B cell (primary cell): Measurements from ENCODE around the gene SLC5A2. TPM values are rescaled to one million over a fixed set of nuclear protein-coding genes. Genes with fewer than 3 reads are reported as not detected.

Source experiments
- ATAC-seq: fragments of 200-7000 bp; cut with Tn5 transposase; one replicate; pipeline ENCODE4 v1.10.0; 2021; ENCODE audit warnings: low read depth, mild to moderate bottlenecking, moderate number of reproducible peaks, moderate library complexity
- CTCF ChIA-PET: fragments of 350-600 bp; sonication (Branson Sonifier 250); formaldehyde crosslinking; loops from one replicate; lab custom pipeline; 2021; ENCODE audit warnings: antibody characterized with exemption, inconsistent platforms; lab: Charles Lee
- POLR2A ChIA-PET: fragments of 350-600 bp; sonication (Branson Sonifier 250); formaldehyde crosslinking; loops from one replicate; lab custom pipeline; 2021; ENCODE audit warnings: antibody characterized with exemption; lab: Charles Lee
- DNase-seq: peaks from one replicate; pipeline ENCODE4 v3.0.0; 2013
- H2AFZ ChIP-seq: 2 replicates; pipeline ENCODE4 v1.6.1; 2012; ENCODE audit warnings: mild to moderate bottlenecking, low read depth, low read length; ENCODE audit not compliant: insufficient read depth, poor library complexity, severe bottlenecking
- H3K27ac ChIP-seq, 2 donors: 1 replicate in 1 of 2; 2 replicates in 1 of 2; pipeline ENCODE4 v1.5.1; 2012 to 2013; ENCODE audit warnings: low read length in 2 of 2, mild to moderate bottlenecking in 2 of 2, moderate library complexity in 1 of 2
- H3K27me3 ChIP-seq, 4 experiments: fragments of 200-600 bp in 1 of 4; sonication (generic) in 1 of 4; replicated peaks in 1 of 4; 1 replicate in 2 of 4; 2 replicates in 2 of 4; pipeline versions ENCODE4 v1.6.1 to v1.7.0; 2013 to 2016; ENCODE audit warnings: low read length in 3 of 4, mild to moderate bottlenecking in 2 of 4, mixed read lengths in 1 of 4, moderate library complexity in 1 of 4; ENCODE audit not compliant: insufficient read depth in 4 of 4, control insufficient read depth in 3 of 4; ENCODE audit errors: control extremely low read depth in 1 of 4
- H3K36me3 ChIP-seq, 2 experiments: replicated peaks in 1 of 2; 1 replicate in 1 of 2; 2 replicates in 1 of 2; pipeline versions ENCODE4 v1.6.1 to v1.7.1; 2013; ENCODE audit warnings: low read length in 1 of 2; ENCODE audit not compliant: insufficient read depth in 2 of 2, control insufficient read depth in 1 of 2; ENCODE audit errors: control extremely low read depth in 1 of 2, extremely low read depth in 1 of 2
- H3K4me1 ChIP-seq, 2 donors: fragments of 200-600 bp in 1 of 2; sonication (generic) in 1 of 2; 1 replicate in 1 of 2; 2 replicates in 1 of 2; pipeline versions ENCODE4 v1.5.1 to v1.6.1; 2013 to 2017; ENCODE audit warnings: low read length in 2 of 2; ENCODE audit not compliant: control insufficient read depth in 2 of 2, insufficient read depth in 2 of 2
- H3K4me2 ChIP-seq: replicated peaks from 2 replicates; pipeline ENCODE3; 2012; ENCODE audit warnings: mild to moderate bottlenecking, low read depth, low read length; ENCODE audit not compliant: poor library complexity, severe bottlenecking
- H3K4me3 ChIP-seq, 5 experiments: fragments of 200-600 bp in 1 of 5; sonication (generic) in 1 of 5; 1 replicate in 3 of 5; 2 replicates in 2 of 5; pipeline versions ENCODE4 v1.5.1 to v1.7.0; 2011 to 2016; ENCODE audit warnings: low read length in 4 of 5, mild to moderate bottlenecking in 4 of 5, low read depth in 2 of 5, control low read depth in 1 of 5, moderate library complexity in 1 of 5; ENCODE audit not compliant: insufficient read depth in 1 of 5; ENCODE audit errors: control extremely low read depth in 1 of 5, extremely low read depth in 1 of 5
- H3K79me2 ChIP-seq: fragments of 200-600 bp; sonication (generic); one replicate; pipeline ENCODE4 v1.6.0; 2016; ENCODE audit warnings: low read length; ENCODE audit not compliant: control insufficient read depth, insufficient read depth
- H3K9ac ChIP-seq: fragments of 200-600 bp; sonication (generic); 2 replicates; pipeline ENCODE4 v1.6.1; 2017; ENCODE audit warnings: mild to moderate bottlenecking, low read length, moderate library complexity
- H3K9me3 ChIP-seq, 3 donors: one replicate each; pipeline versions ENCODE4 v1.6.1 to v1.7.1; 2013; ENCODE audit warnings: low read length in 2 of 3; ENCODE audit not compliant: control insufficient read depth in 2 of 3, insufficient read depth in 1 of 3; ENCODE audit errors: control extremely low read depth in 1 of 3
- H4K20me1 ChIP-seq: 2 replicates; pipeline ENCODE4 v1.6.0; 2012; ENCODE audit warnings: mild to moderate bottlenecking, low read length; ENCODE audit not compliant: insufficient read depth, control insufficient read depth, poor library complexity, severe bottlenecking
- H3K27ac Mint-ChIP-seq: one replicate; pipeline ENCODE4 v1.8.0; 2021; ENCODE audit warnings: mixed read lengths
- H3K27me3 Mint-ChIP-seq: one replicate; pipeline ENCODE4 v1.8.0; 2021; ENCODE audit warnings: mixed read lengths
- H3K4me1 Mint-ChIP-seq: one replicate; pipeline ENCODE4 v1.8.0; 2021; ENCODE audit warnings: mixed read lengths
- H3K4me3 Mint-ChIP-seq: one replicate; pipeline ENCODE4 v1.8.0; 2021; ENCODE audit warnings: mixed read lengths
- H3K9me3 Mint-ChIP-seq: one replicate; pipeline ENCODE4 v1.8.0; 2022; ENCODE audit warnings: mixed read lengths; ENCODE audit not compliant: insufficient read depth
- EZH2 ChIP-seq: IDR thresholded peaks from 2 replicates; pipeline ENCODE4 v1.6.1; 2012; ENCODE audit warnings: borderline replicate concordance, low read depth, mild to moderate bottlenecking, moderate library complexity, low read length; ENCODE audit not compliant: insufficient read depth, poor library complexity, severe bottlenecking
- WGBS: methylation state at CpG from one replicate; pipeline ENCODE4 v1.1.5; 2013; ENCODE audit warnings: missing lambda C conversion rate; ENCODE audit not compliant: insufficient coverage; 5-methylcytosine and 5-hydroxymethylcytosine counted together
- intact Hi-C: fragments of 100-400 bp; cut with micrococcal nuclease; formaldehyde crosslinking; loops from one replicate; pipeline ENCODE4 v1.10.0; 2022
- polyA plus RNA-seq: library from polyadenylated mRNA; depleted of rRNA; stranded (reverse); fragments of >200 nt; gene quantifications from 2 replicates; pipeline ENCODE4 v1.2.3, GENCODE V29; 2012
- total RNA-seq, 2 donors: library from RNA; stranded (reverse); fragments of 120-200 nt in 1 of 2; gene quantifications; 1 replicate in 1 of 2; 2 replicates in 1 of 2; pipeline versions ENCODE4 v1.2.3 to v1.2.4, GENCODE V29; 2013 to 2022
- TF ChIP-seq, protein P1 (sequence below): fragments of 200-600 bp; IDR thresholded peaks from one replicate; pipeline ENCODE4 v1.8.0; 2022; ENCODE audit warnings: antibody characterized with exemption, mild to moderate bottlenecking

SLC5A2 gene
- total and polyA plus RNA-seq, 2 donors (not counting 1 experiment from before 2014, with no cell fraction given) = 0.67 to 0.69 TPM

GRCh38 chr16:31491778-31492418 lies 9.0 kb downstream of the SLC5A2 start:
- H3K9me3 Mint-ChIP-seq = no peaks in the 10 kb centered on the region

GRCh38 chr16:31493506-31494125 lies 10.7 kb downstream of the SLC5A2 start:
- no peaks in the 10 kb centered on the region for H3K4me1 ChIP-seq
- Mint-ChIP-seq H3K4me3 (no peak overlapping the region), H3K27ac (no peak overlapping the region), H3K27me3 (no peaks in the 10 kb centered on the region), H3K4me1 (peaks cover 3% of the 10 kb centered on the region), H3K9me3 (no peaks in the 10 kb centered on the region)
- no peak for DNase-seq
- H3K36me3 ChIP-seq = peaks cover 0 to 52% of the 10 kb centered on the region in 2 experiments
- no peak for ATAC-seq
- TF ChIP-seq EZH2 = no peak
- TF ChIP-seq, protein P1, sequence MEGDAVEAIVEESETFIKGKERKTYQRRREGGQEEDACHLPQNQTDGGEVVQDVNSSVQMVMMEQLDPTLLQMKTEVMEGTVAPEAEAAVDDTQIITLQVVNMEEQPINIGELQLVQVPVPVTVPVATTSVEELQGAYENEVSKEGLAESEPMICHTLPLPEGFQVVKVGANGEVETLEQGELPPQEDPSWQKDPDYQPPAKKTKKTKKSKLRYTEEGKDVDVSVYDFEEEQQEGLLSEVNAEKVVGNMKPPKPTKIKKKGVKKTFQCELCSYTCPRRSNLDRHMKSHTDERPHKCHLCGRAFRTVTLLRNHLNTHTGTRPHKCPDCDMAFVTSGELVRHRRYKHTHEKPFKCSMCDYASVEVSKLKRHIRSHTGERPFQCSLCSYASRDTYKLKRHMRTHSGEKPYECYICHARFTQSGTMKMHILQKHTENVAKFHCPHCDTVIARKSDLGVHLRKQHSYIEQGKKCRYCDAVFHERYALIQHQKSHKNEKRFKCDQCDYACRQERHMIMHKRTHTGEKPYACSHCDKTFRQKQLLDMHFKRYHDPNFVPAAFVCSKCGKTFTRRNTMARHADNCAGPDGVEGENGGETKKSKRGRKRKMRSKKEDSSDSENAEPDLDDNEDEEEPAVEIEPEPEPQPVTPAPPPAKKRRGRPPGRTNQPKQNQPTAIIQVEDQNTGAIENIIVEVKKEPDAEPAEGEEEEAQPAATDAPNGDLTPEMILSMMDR = no peak
- H3K4me2 ChIP-seq = no peak overlapping the region
- POLR2A ChIA-PET = no interaction called here
- no peak overlapping the region for H3K27ac ChIP-seq
- H3K27me3 ChIP-seq = no peaks in the 10 kb centered on the region
- CTCF ChIA-PET = no interaction called here
- peaks cover 15% of the 10 kb centered on the region for H4K20me1 ChIP-seq
- H3K4me3 ChIP-seq = no peak overlapping the region
- peaks cover 4% of the 10 kb centered on the region for H3K79me2 ChIP-seq
- WGBS = 97% methylated on average over 15 of the region's 18 CpGs
- H3K9ac ChIP-seq = no peak overlapping the region
- H3K9me3 ChIP-seq = no peaks in the 10 kb centered on the region
- no peak overlapping the region for H2AFZ ChIP-seq
- intact Hi-C loops = no loop called here

More at GRCh38 chr16:31491778-31492418, 9.0 kb downstream of the SLC5A2 start:
- Histone ChIP-seq H3K79me2 (no peaks in the 10 kb centered on the region), H3K9ac (no peak overlapping the region), H3K27me3 (no peaks in the 10 kb centered on the region), H3K9me3 (peaks cover 0 to 5% (median 0%) of the 10 kb centered on the region in 3 donors), H3K4me2 (no peak overlapping the region), H3K4me3 (no peak overlapping the region), H4K20me1 (peaks cover 6% of the 10 kb centered on the region), H2AFZ (no peak overlapping the region), H3K4me1 (peaks cover 10 to 14% of the 10 kb centered on the region in 2 donors), H3K27ac (no peak overlapping the region), H3K36me3 (peaks cover 0 to 36% of the 10 kb centered on the region in 2 experiments)
- CTCF ChIA-PET = no interaction called here
- DNase-seq = no peak
- Mint-ChIP-seq H3K27me3 (no peaks in the 10 kb centered on the region), H3K4me3 (no peak overlapping the region), H3K27ac (no peak overlapping the region), H3K4me1 (peaks cover 12% of the 10 kb centered on the region)
- 100% methylated on average over 7 of the region's 8 CpGs for WGBS
- no peak for ATAC-seq
- POLR2A ChIA-PET = interaction anchor here (1.5 kb wide), 1 partner anchor 10 kb away, joined by 3 read pairs; no protein-coding TSS in a partner anchor
- intact Hi-C loops = no loop called here
- no peak for TF ChIP-seq EZH2
